ENCODE results near the gene PIAS4. TPM values are rescaled to one million over a fixed set of nuclear protein-coding genes. Genes with fewer than 3 reads are reported as not detected.
A peak's percentile ranks its signal among the peaks of the same experiment; 100 is the strongest.

Gene PIAS4
- total and polyA plus RNA-seq, 10 of the 15 experiments (the other 5 are each of a cell fraction or from before 2014, with no cell fraction given), result 0.13 to 25.1 (median 11.3) TPM

DNA sequence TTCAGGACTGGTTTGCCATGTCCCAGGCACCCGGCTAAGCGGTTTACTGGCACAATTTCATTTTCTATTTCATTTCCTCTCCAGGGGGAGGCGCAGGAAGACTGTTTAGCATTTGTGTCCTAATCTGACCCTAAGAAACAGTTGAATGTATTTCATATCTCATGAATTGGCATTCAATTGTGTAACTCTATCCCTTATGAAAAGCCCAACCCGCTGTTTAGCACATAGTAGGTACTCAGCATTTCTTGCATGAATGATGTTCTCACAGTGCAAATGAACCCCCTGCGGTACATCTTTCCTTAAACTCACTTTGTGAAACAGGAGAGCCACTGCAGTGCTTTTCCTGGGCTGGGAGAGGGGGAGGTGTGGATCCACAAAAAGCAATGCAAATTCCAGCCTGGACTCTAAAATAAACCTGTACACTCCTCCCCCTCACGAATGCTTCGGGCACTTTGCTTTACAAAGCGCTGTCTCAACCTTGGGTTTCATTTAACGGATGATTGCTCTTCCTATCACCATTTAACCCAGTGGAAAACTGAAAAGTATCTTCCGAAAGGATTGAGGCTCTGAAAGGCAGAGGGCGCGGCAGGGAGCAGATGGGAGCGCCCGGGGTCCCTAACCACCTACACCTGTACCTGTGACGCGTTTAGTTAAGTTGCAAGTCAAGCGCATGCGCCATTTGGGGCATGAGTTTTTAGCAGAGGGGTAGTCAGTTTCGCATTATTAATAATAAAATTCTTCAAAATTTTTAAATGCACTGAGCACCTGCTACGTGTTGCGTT lies 21.1 kb upstream of the PIAS4 start (continued):
- TF ChIP-seq, protein P1, sequence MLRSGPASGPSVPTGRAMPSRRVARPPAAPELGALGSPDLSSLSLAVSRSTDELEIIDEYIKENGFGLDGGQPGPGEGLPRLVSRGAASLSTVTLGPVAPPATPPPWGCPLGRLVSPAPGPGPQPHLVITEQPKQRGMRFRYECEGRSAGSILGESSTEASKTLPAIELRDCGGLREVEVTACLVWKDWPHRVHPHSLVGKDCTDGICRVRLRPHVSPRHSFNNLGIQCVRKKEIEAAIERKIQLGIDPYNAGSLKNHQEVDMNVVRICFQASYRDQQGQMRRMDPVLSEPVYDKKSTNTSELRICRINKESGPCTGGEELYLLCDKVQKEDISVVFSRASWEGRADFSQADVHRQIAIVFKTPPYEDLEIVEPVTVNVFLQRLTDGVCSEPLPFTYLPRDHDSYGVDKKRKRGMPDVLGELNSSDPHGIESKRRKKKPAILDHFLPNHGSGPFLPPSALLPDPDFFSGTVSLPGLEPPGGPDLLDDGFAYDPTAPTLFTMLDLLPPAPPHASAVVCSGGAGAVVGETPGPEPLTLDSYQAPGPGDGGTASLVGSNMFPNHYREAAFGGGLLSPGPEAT (IDR thresholded peaks at IDR 0.05; ENCODE audit: low read depth), result peak; percentile 54; the same call in 1 of the 2 replicates
- no peak for TF ChIP-seq ATF7 (IDR thresholded peaks at IDR 0.05; ENCODE audit: low read depth)
- no peak for TF ChIP-seq HDAC6 (IDR thresholded peaks at IDR 0.05; ENCODE audit: unreplicated experiment)
- no peak for TF ChIP-seq GATAD2B (conservative IDR thresholded peaks at IDR 0.05; ENCODE audit: low read depth)
- TF ChIP-seq, protein P2, sequence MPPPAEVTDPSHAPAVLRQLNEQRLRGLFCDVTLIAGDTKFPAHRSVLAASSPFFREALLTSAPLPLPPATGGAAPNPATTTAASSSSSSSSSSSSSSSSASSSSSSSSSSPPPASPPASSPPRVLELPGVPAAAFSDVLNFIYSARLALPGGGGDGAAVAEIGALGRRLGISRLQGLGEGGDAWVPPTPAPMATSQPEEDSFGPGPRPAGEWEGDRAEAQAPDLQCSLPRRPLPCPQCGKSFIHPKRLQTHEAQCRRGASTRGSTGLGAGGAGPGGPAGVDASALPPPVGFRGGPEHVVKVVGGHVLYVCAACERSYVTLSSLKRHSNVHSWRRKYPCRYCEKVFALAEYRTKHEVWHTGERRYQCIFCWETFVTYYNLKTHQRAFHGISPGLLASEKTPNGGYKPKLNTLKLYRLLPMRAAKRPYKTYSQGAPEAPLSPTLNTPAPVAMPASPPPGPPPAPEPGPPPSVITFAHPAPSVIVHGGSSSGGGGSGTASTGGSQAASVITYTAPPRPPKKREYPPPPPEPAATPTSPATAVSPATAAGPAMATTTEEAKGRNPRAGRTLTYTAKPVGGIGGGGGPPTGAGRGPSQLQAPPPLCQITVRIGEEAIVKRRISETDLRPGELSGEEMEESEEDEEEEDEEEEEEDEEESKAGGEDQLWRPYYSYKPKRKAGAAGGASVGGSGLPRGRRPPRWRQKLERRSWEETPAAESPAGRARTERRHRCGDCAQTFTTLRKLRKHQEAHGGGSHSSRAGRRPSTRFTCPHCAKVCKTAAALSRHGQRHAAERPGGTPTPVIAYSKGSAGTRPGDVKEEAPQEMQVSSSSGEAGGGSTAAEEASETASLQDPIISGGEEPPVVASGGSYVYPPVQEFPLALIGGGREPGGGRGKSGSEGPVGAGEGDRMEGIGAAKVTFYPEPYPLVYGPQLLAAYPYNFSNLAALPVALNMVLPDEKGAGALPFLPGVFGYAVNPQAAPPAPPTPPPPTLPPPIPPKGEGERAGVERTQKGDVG (CRISPR knock-in tag; IDR thresholded peaks at IDR 0.05), result 0 out of 2 replicates have a peak, but pooled peaks have one; percentile 24
- no peak for TF ChIP-seq KDM1A (IDR thresholded peaks at IDR 0.05; ENCODE audit: borderline replicate concordance)
- TF ChIP-seq CEBPB (IDR thresholded peaks at IDR 0.05; ENCODE audit: borderline replicate concordance in 1 of 2, low read depth in 2 of 2, low read length in 2 of 2), result no peak
- TF ChIP-seq SMAD1 (IDR thresholded peaks at IDR 0.05; ENCODE audit: low read depth, partially characterized antibody), result peak; percentile 3
- TF ChIP-seq CBFB (IDR thresholded peaks at IDR 0.05; ENCODE audit: low read depth), result no peak; the same call in 1 of the 2 replicates
- TF ChIP-seq, protein P3, sequence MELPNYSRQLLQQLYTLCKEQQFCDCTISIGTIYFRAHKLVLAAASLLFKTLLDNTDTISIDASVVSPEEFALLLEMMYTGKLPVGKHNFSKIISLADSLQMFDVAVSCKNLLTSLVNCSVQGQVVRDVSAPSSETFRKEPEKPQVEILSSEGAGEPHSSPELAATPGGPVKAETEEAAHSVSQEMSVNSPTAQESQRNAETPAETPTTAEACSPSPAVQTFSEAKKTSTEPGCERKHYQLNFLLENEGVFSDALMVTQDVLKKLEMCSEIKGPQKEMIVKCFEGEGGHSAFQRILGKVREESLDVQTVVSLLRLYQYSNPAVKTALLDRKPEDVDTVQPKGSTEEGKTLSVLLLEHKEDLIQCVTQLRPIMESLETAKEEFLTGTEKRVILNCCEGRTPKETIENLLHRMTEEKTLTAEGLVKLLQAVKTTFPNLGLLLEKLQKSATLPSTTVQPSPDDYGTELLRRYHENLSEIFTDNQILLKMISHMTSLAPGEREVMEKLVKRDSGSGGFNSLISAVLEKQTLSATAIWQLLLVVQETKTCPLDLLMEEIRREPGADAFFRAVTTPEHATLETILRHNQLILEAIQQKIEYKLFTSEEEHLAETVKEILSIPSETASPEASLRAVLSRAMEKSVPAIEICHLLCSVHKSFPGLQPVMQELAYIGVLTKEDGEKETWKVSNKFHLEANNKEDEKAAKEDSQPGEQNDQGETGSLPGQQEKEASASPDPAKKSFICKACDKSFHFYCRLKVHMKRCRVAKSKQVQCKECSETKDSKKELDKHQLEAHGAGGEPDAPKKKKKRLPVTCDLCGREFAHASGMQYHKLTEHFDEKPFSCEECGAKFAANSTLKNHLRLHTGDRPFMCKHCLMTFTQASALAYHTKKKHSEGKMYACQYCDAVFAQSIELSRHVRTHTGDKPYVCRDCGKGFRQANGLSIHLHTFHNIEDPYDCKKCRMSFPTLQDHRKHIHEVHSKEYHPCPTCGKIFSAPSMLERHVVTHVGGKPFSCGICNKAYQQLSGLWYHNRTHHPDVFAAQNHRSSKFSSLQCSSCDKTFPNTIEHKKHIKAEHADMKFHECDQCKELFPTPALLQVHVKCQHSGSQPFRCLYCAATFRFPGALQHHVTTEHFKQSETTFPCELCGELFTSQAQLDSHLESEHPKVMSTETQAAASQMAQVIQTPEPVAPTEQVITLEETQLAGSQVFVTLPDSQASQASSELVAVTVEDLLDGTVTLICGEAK (IDR thresholded peaks at IDR 0.05; ENCODE audit: borderline replicate concordance), result no peak
- peak; percentile 79 for TF ChIP-seq RAD21 (IDR thresholded peaks at IDR 0.05; ENCODE audit: insufficient read depth, low read depth, low read length)
- TF ChIP-seq SIN3A (IDR thresholded peaks at IDR 0.05; ENCODE audit: low read depth, low read length), result no peak
- TF ChIP-seq, protein P4, sequence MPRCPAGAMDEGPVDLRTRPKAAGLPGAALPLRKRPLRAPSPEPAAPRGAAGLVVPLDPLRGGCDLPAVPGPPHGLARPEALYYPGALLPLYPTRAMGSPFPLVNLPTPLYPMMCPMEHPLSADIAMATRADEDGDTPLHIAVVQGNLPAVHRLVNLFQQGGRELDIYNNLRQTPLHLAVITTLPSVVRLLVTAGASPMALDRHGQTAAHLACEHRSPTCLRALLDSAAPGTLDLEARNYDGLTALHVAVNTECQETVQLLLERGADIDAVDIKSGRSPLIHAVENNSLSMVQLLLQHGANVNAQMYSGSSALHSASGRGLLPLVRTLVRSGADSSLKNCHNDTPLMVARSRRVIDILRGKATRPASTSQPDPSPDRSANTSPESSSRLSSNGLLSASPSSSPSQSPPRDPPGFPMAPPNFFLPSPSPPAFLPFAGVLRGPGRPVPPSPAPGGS (IDR thresholded peaks at IDR 0.05; ENCODE audit: borderline replicate concordance, insufficient read depth, low read depth, low read length, poor library complexity, severe bottlenecking), result no peak
